Trophoblast cell (in vitro differentiated cells and primary cell): ENCODE results near the gene PPP1R1A. TPM values are rescaled to one million over a fixed set of nuclear protein-coding genes. Genes with fewer than 3 reads are reported as not detected.

Source experiments
- DNase-seq, 2 donors: peaks; one replicate each; pipeline ENCODE4 v3.0.0-alpha.2; 2016
- H2AFZ ChIP-seq: 2 replicates; pipeline ENCODE4 v1.6.1; 2013; ENCODE audit warnings: low read length, moderate library complexity, mild to moderate bottlenecking; ENCODE audit not compliant: insufficient read depth, poor library complexity
- H2AK5ac ChIP-seq: 2 replicates; pipeline ENCODE4 v1.6.1; 2013; ENCODE audit warnings: mild to moderate bottlenecking, low read length
- H2BK120ac ChIP-seq: 2 replicates; pipeline ENCODE4 v1.6.1; 2013; ENCODE audit warnings: low read length, mild to moderate bottlenecking, moderate library complexity; ENCODE audit not compliant: insufficient read depth, poor library complexity
- H2BK12ac ChIP-seq: 2 replicates; pipeline ENCODE4 v1.6.1; 2013; ENCODE audit warnings: mild to moderate bottlenecking, low read length, moderate library complexity
- H2BK5ac ChIP-seq: 2 replicates; pipeline ENCODE4 v1.6.1; 2013; ENCODE audit warnings: low read length, low read depth, moderate library complexity, mild to moderate bottlenecking; ENCODE audit not compliant: poor library complexity
- H3K14ac ChIP-seq: 2 replicates; pipeline ENCODE4 v1.6.1; 2013; ENCODE audit warnings: mild to moderate bottlenecking, low read length
- H3K18ac ChIP-seq: 2 replicates; pipeline ENCODE4 v1.6.1; 2013; ENCODE audit warnings: mild to moderate bottlenecking, low read length
- H3K23ac ChIP-seq: 2 replicates; pipeline ENCODE4 v1.6.1; 2013; ENCODE audit warnings: low read length
- H3K27ac ChIP-seq: 2 replicates; pipeline ENCODE4 v1.5.1; 2013; ENCODE audit warnings: low read depth, mild to moderate bottlenecking, inconsistent platforms, low read length, moderate library complexity
- H3K27me3 ChIP-seq: 2 replicates; pipeline ENCODE4 v1.6.1; 2013; ENCODE audit warnings: inconsistent platforms, mild to moderate bottlenecking, low read length, moderate library complexity; ENCODE audit not compliant: insufficient read depth
- H3K36me3 ChIP-seq, 2 experiments: 1 replicate in 1 of 2; 2 replicates in 1 of 2; pipeline ENCODE4 v1.6.1; 2013; ENCODE audit warnings: low read length in 2 of 2, mild to moderate bottlenecking in 2 of 2, moderate library complexity in 1 of 2; ENCODE audit not compliant: insufficient read depth in 2 of 2, control insufficient read depth in 1 of 2
- H3K4ac ChIP-seq: 2 replicates; pipeline ENCODE4 v1.6.1; 2013; ENCODE audit warnings: low read depth, mild to moderate bottlenecking, low read length, moderate library complexity
- H3K4me1 ChIP-seq, 2 experiments: 1 replicate in 1 of 2; 2 replicates in 1 of 2; pipeline ENCODE4 v1.6.1; 2013; ENCODE audit warnings: low read length in 2 of 2, mild to moderate bottlenecking in 2 of 2, moderate library complexity in 1 of 2; ENCODE audit not compliant: insufficient read depth in 2 of 2, control insufficient read depth in 1 of 2
- H3K4me2 ChIP-seq: 2 replicates; pipeline ENCODE4 v1.6.1; 2013; ENCODE audit warnings: inconsistent platforms, mild to moderate bottlenecking, low read length, moderate library complexity
- H3K4me3 ChIP-seq: 2 replicates; pipeline ENCODE4 v1.5.1; 2013; ENCODE audit warnings: mild to moderate bottlenecking, low read depth, low read length, inconsistent platforms
- H3K79me1 ChIP-seq: one replicate; pipeline ENCODE4 v1.6.1; 2013; ENCODE audit warnings: low read length
- H3K79me2 ChIP-seq: 2 replicates; pipeline ENCODE4 v1.6.1; 2013; ENCODE audit warnings: low read length, mild to moderate bottlenecking; ENCODE audit not compliant: control insufficient read depth, insufficient read depth, poor library complexity
- H3K9ac ChIP-seq: 2 replicates; pipeline ENCODE4 v1.6.1; 2013; ENCODE audit warnings: mild to moderate bottlenecking, low read length
- H3K9me3 ChIP-seq: 2 replicates; pipeline ENCODE4 v1.6.1; 2013; ENCODE audit warnings: low read depth, mild to moderate bottlenecking, control low read depth, inconsistent platforms, low read length; ENCODE audit not compliant: insufficient read depth
- H4K12ac ChIP-seq: 2 replicates; pipeline ENCODE4 v1.6.1; 2013; ENCODE audit warnings: low read depth, mild to moderate bottlenecking, low read length, moderate library complexity
- H4K8ac ChIP-seq: 2 replicates; pipeline ENCODE4 v1.6.1; 2013; ENCODE audit warnings: low read depth, mild to moderate bottlenecking, low read length, moderate library complexity
- H4K91ac ChIP-seq: one replicate; pipeline ENCODE4 v1.6.1; 2013; ENCODE audit warnings: low read depth, mild to moderate bottlenecking, low read length, moderate library complexity
- WGBS: extraction: QIAGEN DNeasy Blood & Tissue Kit; methylation state at CpG from one replicate; pipeline ENCODE4 v1.1.7; 2013; ENCODE audit warnings: missing lambda C conversion rate; ENCODE audit not compliant: insufficient read length, insufficient coverage; ENCODE audit errors: extremely low coverage; 5-methylcytosine and 5-hydroxymethylcytosine counted together
- polyA plus RNA-seq: library from polyadenylated mRNA; stranded (reverse); fragments of 200-250 nt; gene quantifications from 2 replicates; pipeline ENCODE4 v1.2.3, GENCODE V29; 2013

Gene PPP1R1A
- 0.10 and 0.18 TPM in 2 replicates for polyA plus RNA-seq

GRCh38 chr12:54588110-54588889, at the start of gene PPP1R1A:
TSS of gene PPP1R1A (minus strand) at chr12:54588659. CDS start at chr12:54588488, 171 bp downstream.
- Histone ChIP-seq H2AFZ (no peak within 1 kb of the TSS), H3K23ac (no peak within 1 kb of the TSS), H3K14ac (no peak within 1 kb of the TSS), H3K27ac (no peak within 1 kb of the TSS), H4K8ac (no peak within 1 kb of the TSS), H3K9ac (no peak within 1 kb of the TSS), H3K79me1 (no peaks in the 10 kb centered on the region), H3K9me3 (no peaks in the 10 kb centered on the region), H4K12ac (no peak within 1 kb of the TSS), H2BK12ac (no peak within 1 kb of the TSS), H2AK5ac (no peak within 1 kb of the TSS), H4K91ac (no peak within 1 kb of the TSS), H3K27me3 (peaks cover 19% of the 10 kb centered on the region), H2BK5ac (no peak within 1 kb of the TSS), H3K79me2 (no peaks in the 10 kb centered on the region), H2BK120ac (no peak within 1 kb of the TSS), H3K36me3 (no peaks in the 10 kb centered on the region), H3K18ac (no peak within 1 kb of the TSS), H3K4me2 (peak within 1 kb of the TSS; percentile 76), H3K4me1 (peaks cover 2 to 3% of the 10 kb centered on the region in 2 experiments), H3K4ac (no peak within 1 kb of the TSS), H3K4me3 (peak within 1 kb of the TSS; percentile 50)
- no CpG with 5 or more reads among the region's 77 CpGs for WGBS
- peak in 1 of 2 donors; percentile 9 for DNase-seq

GRCh38 chr12:54634795-54635194, 46.3 kb upstream of the PPP1R1A start, which contains the start of gene LACRT:
TSS of gene LACRT (minus strand) at chr12:54634895. CDS start at chr12:54634841, 54 bp downstream.
- H4K8ac ChIP-seq, result no peak within 1 kb of the TSS
- no peak for DNase-seq
- no peaks in the 10 kb centered on the region for H3K4me1 ChIP-seq
- H3K9ac ChIP-seq, result no peak within 1 kb of the TSS
- H3K4me2 ChIP-seq, result no peak within 1 kb of the TSS
- H3K4ac ChIP-seq, result no peak within 1 kb of the TSS
- H3K79me1 ChIP-seq, result no peaks in the 10 kb centered on the region
- no peak within 1 kb of the TSS for H2AK5ac ChIP-seq
- no peak within 1 kb of the TSS for H4K91ac ChIP-seq
- peaks cover 4% of the 10 kb centered on the region for H3K9me3 ChIP-seq
- H3K23ac ChIP-seq, result no peak within 1 kb of the TSS
- no peak within 1 kb of the TSS for H3K18ac ChIP-seq
- H3K27me3 ChIP-seq, result no peaks in the 10 kb centered on the region
- no peaks in the 10 kb centered on the region for H3K79me2 ChIP-seq
- no peak within 1 kb of the TSS for H2BK12ac ChIP-seq
- H3K4me3 ChIP-seq, result no peak within 1 kb of the TSS
- no peak within 1 kb of the TSS for H2BK5ac ChIP-seq
- no peak within 1 kb of the TSS for H3K27ac ChIP-seq
- no peak within 1 kb of the TSS for H2AFZ ChIP-seq
- H4K12ac ChIP-seq, result no peak within 1 kb of the TSS
- no CpG with 5 or more reads among the region's 2 CpGs for WGBS
- no peak within 1 kb of the TSS for H3K14ac ChIP-seq
- no peaks in the 10 kb centered on the region for H3K36me3 ChIP-seq
- H2BK120ac ChIP-seq, result no peak within 1 kb of the TSS

GRCh38 chr12:54631988-54632728, 43.7 kb upstream of the PPP1R1A start:
- peak in 1 of 2 donors; percentile 13 for DNase-seq
- H3K27me3 ChIP-seq, result no peaks in the 10 kb centered on the region
- no peak overlapping the region for H2BK12ac ChIP-seq
- no CpG with 5 or more reads among the region's 8 CpGs for WGBS
- H3K23ac ChIP-seq, result peak overlapping the region; percentile 41
- no peak overlapping the region for H4K8ac ChIP-seq
- no peak overlapping the region for H2BK120ac ChIP-seq
- H3K79me2 ChIP-seq, result no peaks in the 10 kb centered on the region
- no peak overlapping the region for H3K14ac ChIP-seq
- H2AFZ ChIP-seq, result no peak overlapping the region
- H4K12ac ChIP-seq, result no peak overlapping the region
- no peak overlapping the region for H2BK5ac ChIP-seq
- H4K91ac ChIP-seq, result no peak overlapping the region
- H3K18ac ChIP-seq, result no peak overlapping the region
- no peak overlapping the region for H3K4ac ChIP-seq
- H3K9me3 ChIP-seq, result peaks cover 10% of the 10 kb centered on the region
- no peak overlapping the region for H3K4me3 ChIP-seq
- H3K4me2 ChIP-seq, result no peak overlapping the region
- no peaks in the 10 kb centered on the region for H3K36me3 ChIP-seq
- no peaks in the 10 kb centered on the region for H3K4me1 ChIP-seq
- peak overlapping the region; percentile 43 for H3K9ac ChIP-seq
- H2AK5ac ChIP-seq, result no peak overlapping the region
- H3K79me1 ChIP-seq, result no peaks in the 10 kb centered on the region
- H3K27ac ChIP-seq, result no peak overlapping the region

GRCh38 chr12:54631551-54631950, 43.1 kb upstream of the PPP1R1A start:
- Histone ChIP-seq H3K4me1 (no peaks in the 10 kb centered on the region), H3K9ac (no peak overlapping the region)
- no CpG with 5 or more reads among the region's 5 CpGs for WGBS

More at GRCh38 chr12:54631551-54631950, 43.1 kb upstream of the PPP1R1A start:
- Histone ChIP-seq H3K79me1 (no peaks in the 10 kb centered on the region), H2BK120ac (no peak overlapping the region), H3K23ac (no peak overlapping the region), H3K18ac (no peak overlapping the region), H3K27me3 (no peaks in the 10 kb centered on the region), H3K36me3 (no peaks in the 10 kb centered on the region), H3K4me3 (no peak overlapping the region), H2BK5ac (no peak overlapping the region), H2BK12ac (no peak overlapping the region), H3K27ac (no peak overlapping the region), H3K4me2 (no peak overlapping the region), H3K9me3 (peaks cover 10% of the 10 kb centered on the region), H3K4ac (no peak overlapping the region), H4K91ac (no peak overlapping the region), H2AFZ (no peak overlapping the region), H4K12ac (no peak overlapping the region), H4K8ac (no peak overlapping the region), H3K79me2 (no peaks in the 10 kb centered on the region), H2AK5ac (no peak overlapping the region), H3K14ac (no peak overlapping the region)
- no peak for DNase-seq
